Measurements from ENCODE around the gene WAC.
A peak's percentile ranks its signal among the peaks of the same experiment; 100 is the strongest.
"Not testable (repeated sequence)": the region's sequence is repeated elsewhere in the genome, so short reads cannot be mapped to it uniquely, and the experiment has no call there.

The WAC gene

DNA sequence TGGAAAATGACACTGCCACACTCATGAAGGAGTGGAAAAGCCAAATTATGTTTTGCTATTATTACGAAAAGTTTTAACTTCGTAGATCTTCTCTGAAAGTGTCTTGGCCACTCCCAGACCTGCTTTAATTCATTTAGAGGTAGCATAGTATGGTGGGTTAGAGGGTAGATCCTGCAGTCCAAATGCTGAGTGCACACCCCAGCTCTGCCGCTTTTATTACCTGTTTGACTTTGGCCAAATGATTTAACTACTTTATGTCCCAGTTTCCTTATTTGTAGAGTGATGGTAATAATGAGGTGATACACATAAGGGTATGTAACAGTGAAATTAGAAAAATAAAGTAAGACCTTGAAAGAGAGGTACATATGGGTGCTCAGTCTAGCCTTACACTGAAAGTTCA is 23.6 kb upstream of the WAC start:
- DNase-seq (ENCODE audit: low read depth, low spot score) = no peak
- TF ChIP-seq, protein P1, sequence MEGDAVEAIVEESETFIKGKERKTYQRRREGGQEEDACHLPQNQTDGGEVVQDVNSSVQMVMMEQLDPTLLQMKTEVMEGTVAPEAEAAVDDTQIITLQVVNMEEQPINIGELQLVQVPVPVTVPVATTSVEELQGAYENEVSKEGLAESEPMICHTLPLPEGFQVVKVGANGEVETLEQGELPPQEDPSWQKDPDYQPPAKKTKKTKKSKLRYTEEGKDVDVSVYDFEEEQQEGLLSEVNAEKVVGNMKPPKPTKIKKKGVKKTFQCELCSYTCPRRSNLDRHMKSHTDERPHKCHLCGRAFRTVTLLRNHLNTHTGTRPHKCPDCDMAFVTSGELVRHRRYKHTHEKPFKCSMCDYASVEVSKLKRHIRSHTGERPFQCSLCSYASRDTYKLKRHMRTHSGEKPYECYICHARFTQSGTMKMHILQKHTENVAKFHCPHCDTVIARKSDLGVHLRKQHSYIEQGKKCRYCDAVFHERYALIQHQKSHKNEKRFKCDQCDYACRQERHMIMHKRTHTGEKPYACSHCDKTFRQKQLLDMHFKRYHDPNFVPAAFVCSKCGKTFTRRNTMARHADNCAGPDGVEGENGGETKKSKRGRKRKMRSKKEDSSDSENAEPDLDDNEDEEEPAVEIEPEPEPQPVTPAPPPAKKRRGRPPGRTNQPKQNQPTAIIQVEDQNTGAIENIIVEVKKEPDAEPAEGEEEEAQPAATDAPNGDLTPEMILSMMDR (IDR thresholded peaks at IDR 0.05; ENCODE audit: low read depth, low read length) = no peak
- in situ Hi-C loops (cut with HindIII; ENCODE audit: low sequenced_read_pairs) = no loop called here
- no peak overlapping the region for H3K4me3 ChIP-seq (ENCODE audit: low read depth, low read length)

DNA sequence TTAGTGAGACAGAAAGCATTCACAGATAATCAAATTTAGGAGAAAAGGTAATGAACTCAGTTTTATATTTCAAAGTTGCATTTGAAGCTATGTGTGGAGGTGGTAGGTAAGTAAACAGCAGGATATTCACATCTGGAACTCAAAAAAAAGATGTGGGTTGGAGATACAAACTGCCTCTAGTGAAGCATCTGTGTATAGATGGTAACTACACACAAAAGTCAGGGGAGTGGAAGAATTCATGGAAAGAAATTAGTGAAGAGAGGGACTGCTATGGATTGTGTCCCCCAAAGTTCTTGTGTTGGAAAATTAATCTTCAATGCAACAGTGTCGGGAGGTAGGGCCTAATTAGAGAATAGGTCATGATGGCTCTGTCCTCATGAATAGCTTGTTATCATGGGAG is 18.3 kb upstream of the WAC start:
- no peak overlapping the region for H3K4me3 ChIP-seq (ENCODE audit: low read depth, low read length)
- in situ Hi-C loops (cut with HindIII; ENCODE audit: low sequenced_read_pairs) = no loop called here
- no peak for DNase-seq (ENCODE audit: low read depth, low spot score)
- TF ChIP-seq, protein P1 (IDR thresholded peaks at IDR 0.05; ENCODE audit: low read depth, low read length) = no peak

DNA sequence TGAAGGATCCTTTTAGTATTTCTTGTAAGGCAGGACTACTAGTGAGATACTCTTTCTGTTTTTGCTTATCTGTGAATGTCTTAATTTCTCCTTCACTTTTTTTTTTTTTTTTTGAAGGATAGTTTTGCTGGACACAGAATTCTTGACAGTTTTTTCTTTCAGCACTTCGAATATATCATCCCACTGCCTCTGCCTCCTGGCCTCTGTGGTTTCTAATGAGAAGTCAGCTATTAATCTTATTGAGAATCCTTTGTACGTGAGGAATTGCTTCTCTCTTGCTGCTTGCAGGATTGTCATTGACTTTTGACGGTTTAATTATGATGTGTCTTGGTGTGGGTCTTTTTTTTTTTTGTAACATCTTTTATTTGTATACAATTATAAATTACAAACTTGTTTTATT is 12.6 kb upstream of the WAC start:
- TF ChIP-seq, protein P1 (IDR thresholded peaks at IDR 0.05; ENCODE audit: low read depth, low read length) = no peak
- in situ Hi-C loops (cut with HindIII; ENCODE audit: low sequenced_read_pairs) = no loop called here

DNA sequence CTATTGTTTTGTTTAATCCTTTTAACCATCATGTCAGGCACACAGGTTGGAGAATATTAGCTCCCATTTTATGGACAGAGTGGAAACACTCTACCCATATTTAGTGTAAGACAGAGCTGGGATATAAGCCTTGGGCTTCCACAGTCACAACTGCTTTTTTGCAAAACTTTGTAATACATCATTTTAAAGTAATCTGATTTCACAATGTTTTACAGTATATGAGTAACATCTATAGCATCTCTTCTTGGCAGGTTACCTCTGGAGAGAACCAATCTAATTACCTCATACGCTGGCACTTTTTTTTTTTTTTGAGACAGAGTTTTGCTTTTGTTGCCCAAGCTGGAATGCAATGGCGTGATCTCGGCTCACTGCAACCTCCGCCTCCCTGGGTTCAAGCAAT is 12.1 kb upstream of the WAC start:
- in situ Hi-C loops (cut with HindIII; ENCODE audit: low sequenced_read_pairs); H3K4me3 ChIP-seq (ENCODE audit: low read depth, low read length): not testable (repeated sequence)
- peak; percentile 45 for DNase-seq (ENCODE audit: low read depth, low spot score)

More for the DNA sequence above, 12.6 kb upstream of the WAC start:
- no peak overlapping the region for H3K4me3 ChIP-seq (ENCODE audit: low read depth, low read length)
- no peak for DNase-seq (ENCODE audit: low read depth, low spot score)

DNA sequence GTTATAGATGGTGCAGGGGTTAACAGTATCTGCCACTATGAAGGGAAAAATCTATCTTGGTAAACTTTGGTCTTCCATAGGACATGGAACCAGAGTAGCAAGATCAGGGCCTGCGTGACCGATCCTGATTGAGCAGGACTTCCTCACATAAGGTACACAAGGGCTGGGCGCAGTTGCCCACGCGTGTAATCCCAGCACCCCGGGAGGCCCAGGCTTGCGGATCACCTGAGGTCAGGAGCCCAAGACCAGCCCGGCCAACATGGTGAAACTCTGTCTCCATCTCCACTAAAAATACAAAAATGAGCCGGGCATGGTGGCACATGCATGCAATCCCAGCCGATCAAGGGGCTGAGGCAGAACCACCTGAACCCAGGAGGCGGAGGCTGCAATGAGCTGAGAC is 11.0 kb upstream of the WAC start:
- in situ Hi-C loops (cut with HindIII; ENCODE audit: low sequenced_read_pairs); DNase-seq (ENCODE audit: low read depth, low spot score); H3K4me3 ChIP-seq (ENCODE audit: low read depth, low read length): not testable (repeated sequence)

DNA sequence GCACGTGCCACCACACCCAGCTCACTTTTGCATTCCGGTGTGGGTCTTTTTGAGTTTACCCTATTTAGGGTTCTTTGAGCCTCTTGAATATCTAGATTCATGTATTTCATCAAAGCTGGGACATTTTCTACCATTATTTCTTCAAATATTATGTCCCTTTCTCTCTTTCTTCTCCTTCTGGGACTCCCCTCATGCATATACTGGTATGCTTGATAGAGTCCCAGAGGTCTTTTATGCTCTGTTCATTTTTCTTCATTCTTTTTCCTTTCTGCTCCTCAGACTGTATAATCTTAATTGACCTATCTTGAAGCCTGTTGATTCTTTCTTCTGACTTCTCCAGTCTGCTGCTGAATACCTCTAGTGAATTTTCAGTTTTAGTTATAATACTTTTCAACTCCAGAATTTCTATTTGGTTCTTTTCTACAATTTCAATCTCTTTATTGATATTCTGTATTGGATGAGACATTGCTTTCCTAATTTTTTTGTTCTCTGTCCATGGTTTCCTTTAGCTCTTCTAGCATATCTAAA is 9.1 kb upstream of the WAC start:
- no peak for DNase-seq (ENCODE audit: low read depth, low spot score)
- TF ChIP-seq, protein P1 (IDR thresholded peaks at IDR 0.05; ENCODE audit: low read depth, low read length) = no peak
- in situ Hi-C loops (cut with HindIII; ENCODE audit: low sequenced_read_pairs) = no loop called here
- no peak overlapping the region for H3K4me3 ChIP-seq (ENCODE audit: low read depth, low read length)

DNA sequence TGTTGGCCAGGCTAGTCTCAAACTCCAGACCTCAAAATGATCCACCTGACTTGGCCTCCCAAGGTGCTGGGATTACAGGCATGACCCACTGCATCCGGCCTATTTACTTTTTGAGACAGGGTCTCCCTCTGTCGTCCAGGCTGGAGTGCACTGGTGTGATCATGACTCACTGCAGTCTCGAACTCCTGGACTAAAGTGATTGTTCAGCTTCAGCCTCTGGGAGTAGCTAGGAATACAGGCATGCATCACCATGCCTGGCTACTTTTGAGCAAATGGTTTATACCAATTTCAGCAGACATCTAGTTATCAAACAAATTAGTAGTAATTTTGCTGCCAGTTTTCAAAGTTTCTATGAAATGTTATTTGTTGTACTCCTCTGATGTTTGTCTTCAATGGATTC is 2.2 kb upstream of the WAC start:
- no peak overlapping the region for H3K4me3 ChIP-seq (ENCODE audit: low read depth, low read length)
- in situ Hi-C loops (cut with HindIII; ENCODE audit: low sequenced_read_pairs) = no loop called here
- DNase-seq (ENCODE audit: low read depth, low spot score) = no peak
- TF ChIP-seq, protein P1 (IDR thresholded peaks at IDR 0.05; ENCODE audit: low read depth, low read length) = no peak

DNA sequence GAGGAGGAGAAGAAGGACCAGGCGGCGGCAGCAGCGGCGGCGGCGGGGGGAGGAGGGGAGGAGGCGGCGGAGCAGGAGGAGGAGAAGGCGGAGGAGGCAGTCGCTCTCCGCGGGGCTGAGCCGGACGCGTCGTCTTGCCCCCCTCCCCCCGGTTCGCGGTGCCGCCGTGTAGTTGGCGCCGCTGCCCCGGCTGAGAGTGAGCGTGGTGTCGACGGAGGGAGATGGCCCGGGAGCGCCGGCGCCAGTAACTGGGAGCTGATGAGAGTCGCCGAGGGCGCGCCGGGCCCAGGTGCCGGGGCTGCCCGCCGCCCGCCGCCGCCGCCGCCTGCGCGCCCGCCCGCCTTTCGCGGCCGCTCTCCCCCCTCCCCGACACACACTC is 257 bp downstream of the WAC start:
- in situ Hi-C loops (cut with HindIII; ENCODE audit: low sequenced_read_pairs) = no loop called here
- TF ChIP-seq, protein P1 (IDR thresholded peaks at IDR 0.05; ENCODE audit: low read depth, low read length) = no peak
- H3K4me3 ChIP-seq (ENCODE audit: low read depth, low read length) = peak overlapping the region; percentile 79
- DNase-seq (ENCODE audit: low read depth, low spot score) = no peak
